ENCODE results near the gene PCDHA1.

PCDHA1 gene

GRCh38 chr5:140992828-140993227 lies 206.9 kb downstream of the PCDHA1 start:
- no peak for DNase-seq

DNA sequence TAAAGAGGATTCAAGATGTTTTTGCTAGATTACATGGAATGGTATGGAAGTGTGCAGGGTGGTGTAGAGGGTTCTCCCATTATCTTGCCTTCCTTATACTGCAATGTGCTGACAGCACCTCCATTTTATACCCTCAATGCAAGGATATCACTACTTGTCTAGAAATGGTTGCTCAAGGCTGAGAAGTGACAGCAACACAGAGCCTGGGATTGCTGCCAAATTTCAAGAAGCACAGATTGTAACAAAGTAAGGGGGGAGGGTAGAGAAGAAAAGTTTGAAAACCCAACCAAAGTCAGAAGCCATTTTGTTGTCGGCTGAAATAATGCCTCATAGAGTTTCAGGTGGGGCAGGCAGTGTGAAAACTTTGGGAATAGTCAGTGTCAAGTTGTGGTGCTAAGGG lies 210.1 kb downstream of the PCDHA1 start:
- peak; percentile 9 for DNase-seq

DNA sequence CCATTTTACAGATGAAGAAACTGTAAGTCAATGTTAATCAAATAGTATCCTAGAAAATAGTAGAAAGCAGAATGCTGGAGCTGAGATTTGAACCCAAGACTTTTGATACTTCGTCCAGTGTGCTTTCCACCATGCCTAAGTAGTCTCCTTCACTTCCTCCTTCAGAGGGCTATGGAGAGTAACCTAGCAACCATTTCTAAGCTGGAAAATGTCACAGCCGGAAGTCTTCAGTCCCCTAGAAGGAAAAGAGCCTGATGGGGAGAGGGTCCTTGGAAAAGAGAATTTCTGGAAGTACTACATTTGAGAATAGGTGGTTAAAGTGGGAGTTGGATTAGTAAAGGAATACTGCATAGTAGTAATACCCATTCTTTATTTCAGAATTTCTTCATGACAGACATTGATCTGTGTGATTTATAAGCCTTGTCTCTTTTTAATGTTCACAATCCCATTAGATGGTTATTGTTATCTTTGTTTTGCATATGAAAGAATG lies 213.0 kb downstream of the PCDHA1 start:
- DNase-seq: no peak

DNA sequence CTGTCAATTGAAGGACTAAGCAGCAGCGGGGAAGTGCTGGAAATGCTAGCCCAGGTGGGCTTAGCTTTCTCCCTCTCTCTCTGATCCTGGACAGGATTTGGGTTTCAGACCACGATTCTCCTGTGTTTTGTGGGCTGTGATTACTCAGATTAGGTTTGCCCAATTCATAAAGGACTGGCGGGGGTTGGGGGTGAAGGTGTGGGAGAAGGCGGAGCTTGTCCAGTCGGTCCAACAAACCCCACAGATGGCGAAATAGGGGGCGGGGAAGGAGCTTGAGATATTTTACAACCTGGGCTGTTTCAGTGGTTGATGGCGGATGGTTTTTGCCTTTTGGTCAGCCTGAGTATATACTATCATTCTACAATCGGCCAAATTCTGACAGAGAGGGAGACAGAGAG lies 215.5 kb downstream of the PCDHA1 start:
- DNase-seq: no peak

DNA sequence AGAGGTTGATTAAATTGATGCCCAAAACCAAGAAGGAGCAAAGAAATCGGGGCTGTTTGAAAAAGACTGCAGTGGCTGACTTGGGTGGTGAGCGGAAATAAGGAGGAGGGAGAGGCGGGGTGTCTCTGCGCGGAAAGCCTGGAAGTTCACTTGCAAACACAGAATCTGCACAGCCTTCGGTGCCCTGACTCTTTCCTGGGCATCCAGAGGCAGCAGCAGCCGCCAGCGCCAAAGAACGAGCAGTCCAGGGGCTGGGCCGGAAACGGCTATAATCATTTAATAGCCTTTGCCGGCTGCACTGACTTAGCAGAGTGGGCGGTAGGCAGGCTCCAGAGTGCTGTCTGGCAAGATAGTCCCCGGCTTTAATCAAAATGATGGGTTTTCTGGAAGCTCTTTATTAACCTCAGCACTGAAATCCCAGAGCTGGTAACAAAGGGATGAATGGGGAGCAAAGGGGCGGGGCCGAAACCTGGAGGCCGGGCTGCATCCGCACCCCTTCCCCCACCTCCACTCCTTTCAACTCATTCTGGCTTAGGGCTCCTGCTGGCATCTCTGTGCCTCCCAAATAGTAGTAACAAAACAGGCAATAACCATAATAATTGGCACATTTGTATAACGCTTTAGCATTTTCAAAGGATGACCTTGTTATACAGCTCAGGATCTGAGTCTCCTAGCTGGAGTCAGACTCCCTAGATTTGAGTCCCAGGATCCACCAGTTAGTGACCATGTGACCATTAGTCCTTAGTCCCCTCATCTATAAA lies 216.1 kb downstream of the PCDHA1 start:
- no peak for DNase-seq

DNA sequence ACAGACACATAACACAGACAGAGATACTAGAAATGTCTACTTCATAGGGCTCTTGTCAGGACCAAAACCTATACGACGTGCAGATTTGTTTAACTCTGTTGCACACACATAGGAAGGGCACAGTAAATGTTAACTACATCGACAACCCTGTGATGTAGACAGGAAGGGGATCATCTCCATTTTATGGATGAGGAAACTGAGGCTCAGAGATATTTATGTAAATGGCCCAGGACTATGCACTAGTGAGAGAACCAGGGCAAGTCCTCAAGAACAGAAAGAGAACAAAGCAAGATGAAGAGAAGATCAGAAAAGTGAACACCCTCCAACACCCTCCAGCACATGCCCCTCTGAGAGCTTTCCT lies 216.6 kb downstream of the PCDHA1 start:
- DNase-seq: no peak

DNA sequence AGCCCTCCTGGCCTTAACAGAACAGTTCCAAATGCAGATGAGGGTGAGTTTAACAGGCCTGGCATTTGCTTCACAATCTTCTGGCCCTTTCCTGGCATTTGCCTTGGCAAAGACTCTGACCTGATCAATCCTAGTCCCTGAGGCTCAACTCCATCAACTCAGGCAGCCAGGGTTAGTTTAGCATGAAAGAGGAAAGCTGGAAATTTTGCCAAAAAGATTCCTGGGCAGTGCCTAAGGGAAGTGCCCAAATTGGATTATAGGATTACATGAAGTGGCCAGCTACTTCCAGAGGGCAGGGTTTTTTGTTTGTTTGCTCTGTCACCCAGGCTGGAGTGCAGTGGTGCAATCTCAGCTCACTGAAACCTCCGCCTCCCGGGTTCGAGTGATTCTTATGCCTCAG lies 217.1 kb downstream of the PCDHA1 start:
- DNase-seq: no peak

GRCh38 chr5:141003791-141004611 lies 218.1 kb downstream of the PCDHA1 start:
- no peak for DNase-seq

DNA sequence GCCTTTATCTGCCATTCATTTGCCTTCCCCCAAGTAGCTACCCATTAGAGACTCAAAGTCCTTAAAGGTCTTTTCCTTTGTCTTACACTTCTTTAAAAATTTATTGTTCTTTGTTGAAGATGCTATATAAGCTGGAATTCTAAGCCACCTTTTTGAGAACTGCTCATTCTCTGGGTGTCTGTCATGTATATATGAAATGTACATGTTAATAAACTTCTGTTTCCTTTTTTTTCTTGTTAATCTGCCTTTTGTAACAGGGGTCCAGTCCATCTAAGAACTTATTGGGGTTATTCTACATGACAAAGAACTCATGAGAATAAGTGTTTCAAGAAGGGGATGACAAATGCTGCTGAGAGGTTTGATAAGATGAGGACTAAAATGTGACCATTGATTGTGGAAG lies 221.9 kb downstream of the PCDHA1 start:
- DNase-seq: no peak

- no peak for DNase-seq
Observed at GRCh38 chr5:141010047-141010793, 224.3 kb downstream of the PCDHA1 start.

DNA sequence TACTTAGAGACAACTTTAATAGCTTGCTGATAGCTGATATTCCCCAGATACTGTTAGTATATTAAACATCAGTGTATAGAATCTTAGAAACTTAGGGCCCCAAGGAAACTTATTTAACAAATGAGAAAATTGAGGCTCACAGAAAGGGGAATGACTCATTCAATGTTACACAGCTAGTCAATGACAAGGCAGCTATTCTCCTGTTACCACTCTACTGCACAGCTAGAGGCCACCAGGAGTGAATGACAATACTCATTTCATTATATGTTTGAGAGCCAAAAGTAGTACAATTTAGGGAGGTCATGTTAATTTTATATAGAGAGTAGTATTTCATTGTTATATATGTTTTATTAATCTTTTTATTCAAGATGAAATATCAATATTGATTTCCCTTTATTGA lies 232.0 kb downstream of the PCDHA1 start:
- no peak for DNase-seq

- DNase-seq: no peak
Observed at GRCh38 chr5:141022384-141022783, 236.4 kb downstream of the PCDHA1 start.

GRCh38 chr5:141031006-141031405 lies 245.1 kb downstream of the PCDHA1 start:
- no peak for DNase-seq

- DNase-seq: no peak
Observed at GRCh38 chr5:141032626-141033025, 246.7 kb downstream of the PCDHA1 start.

- no peak for DNase-seq
Observed at GRCh38 chr5:141039061-141039460, 253.1 kb downstream of the PCDHA1 start.

DNA sequence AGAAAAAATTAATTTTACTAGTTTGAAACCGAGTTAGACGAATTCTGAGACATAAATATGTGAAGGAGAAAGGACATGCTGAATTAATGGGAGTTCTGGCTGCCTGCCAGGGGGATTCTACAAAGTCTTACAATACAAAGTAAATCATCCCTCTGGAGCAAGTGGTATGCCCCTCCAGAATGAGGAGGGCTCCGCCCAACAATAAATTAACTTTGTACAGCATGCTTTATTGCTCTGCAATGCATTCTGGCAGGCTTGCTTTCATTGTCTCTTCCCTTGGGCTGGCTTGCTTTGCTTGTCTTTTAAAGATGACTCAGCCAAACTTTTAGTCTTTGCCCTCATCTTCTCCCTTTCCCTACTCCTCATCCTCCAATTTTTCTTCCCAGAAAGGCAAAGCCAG lies 253.6 kb downstream of the PCDHA1 start:
- DNase-seq: no peak

DNA sequence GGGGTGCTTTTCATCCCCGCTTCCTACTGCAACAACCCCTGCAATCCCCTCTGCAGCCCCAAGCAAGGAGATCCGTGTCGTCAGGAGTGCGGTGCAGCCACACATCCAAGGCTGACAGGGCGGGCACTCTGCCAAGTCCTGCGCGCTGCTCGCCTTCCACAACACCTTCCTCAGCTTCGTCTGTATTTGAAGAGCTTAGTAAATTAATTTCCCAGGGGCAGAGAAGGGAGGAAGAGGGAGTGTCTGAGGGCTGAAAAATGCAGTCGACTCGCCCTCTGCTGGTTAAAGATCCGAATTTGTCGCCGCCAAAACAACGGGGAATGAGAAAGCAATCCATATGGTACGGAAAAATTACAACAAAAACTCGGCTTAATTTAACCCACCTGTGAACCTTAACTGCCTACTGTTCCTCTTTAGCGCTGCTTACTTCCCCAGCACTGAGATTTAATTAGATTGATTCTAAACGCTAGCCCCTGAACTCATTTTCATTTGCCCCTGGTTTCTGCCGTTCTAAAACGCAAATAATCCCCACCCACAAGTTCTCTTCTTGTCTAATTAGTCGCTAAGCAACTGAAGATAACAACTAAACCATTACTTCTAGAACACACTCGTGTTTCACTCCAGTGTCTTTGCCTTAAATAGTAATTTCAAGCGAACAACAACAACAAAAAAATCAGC lies 254.3 kb downstream of the PCDHA1 start:
- peak; percentile 0 for DNase-seq

DNA sequence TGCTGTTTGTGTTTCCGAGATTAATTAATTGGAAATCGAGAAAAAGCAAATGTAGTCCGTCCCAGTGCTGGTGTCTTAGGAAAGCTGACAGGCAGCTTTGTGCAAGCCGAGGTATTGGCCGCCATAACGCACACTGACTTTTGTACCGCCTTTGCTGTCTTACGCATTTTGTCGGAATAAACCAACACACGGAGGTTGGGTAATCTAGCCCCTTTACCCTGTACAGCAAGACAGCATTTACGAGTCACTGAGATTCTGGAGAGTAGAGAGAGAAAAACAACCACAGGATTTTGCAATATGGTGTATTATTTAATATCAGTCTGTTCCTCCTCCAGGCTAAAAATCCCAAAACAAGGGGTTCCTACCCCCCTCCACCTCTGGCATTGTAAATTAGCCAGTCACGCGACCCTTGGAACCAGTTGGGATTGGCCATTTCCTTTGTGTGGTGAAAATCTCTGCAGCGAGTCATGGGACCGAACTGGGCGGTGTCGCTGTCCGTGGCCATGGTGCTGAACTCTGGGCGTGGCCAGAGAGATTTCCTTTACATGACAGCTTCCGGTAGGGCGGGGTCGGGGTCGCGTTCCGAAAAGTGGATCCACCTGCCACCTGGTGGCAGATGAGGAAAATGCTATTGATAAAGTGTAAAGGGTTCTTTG lies 255.0 kb downstream of the PCDHA1 start:
- peak; percentile 72 for DNase-seq

DNA sequence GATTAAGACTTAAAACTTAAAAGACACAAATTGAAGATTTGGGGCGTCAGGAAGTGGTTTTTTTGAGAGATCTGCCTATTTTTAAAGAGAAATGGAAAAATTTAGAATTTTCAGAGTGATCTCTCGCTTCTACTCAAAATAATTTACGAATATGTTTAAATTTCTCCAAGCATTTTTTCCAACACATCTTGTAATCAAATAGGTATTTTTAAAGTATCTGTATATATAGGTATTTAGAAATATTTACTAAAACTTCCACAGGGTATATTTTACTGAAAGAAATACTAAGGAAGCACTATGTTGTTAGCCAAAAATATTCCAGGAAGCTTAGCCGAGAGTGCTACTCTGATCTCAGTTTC lies 255.5 kb downstream of the PCDHA1 start:
- no peak for DNase-seq

DNA sequence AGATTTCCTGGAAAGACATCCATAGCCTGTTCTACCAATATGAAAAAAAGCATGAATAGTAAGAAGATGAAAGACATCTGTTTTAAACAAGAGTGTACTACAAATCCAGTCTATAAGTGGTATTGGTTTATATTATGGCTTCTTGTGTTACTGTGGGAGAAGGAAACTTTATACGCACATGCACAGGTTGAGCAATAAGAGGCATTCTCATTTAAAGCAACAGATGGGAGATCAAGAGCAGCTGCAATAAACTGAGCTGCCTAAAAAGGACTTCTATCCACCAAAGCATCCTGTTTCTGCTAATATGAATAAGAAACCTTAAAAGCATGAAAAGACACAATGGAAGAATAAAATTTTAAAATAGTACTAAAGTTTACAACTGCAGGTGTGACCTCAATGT lies 256.6 kb downstream of the PCDHA1 start:
- DNase-seq: no peak

GRCh38 chr5:141050622-141051520 lies 264.9 kb downstream of the PCDHA1 start, which contains the start of gene PCDHB1:
TSS of gene PCDHB1 (plus strand) at chr5:141051374. CDS start at chr5:141051471, 97 bp downstream.
- no peak for DNase-seq
